BLaER1 (cell line): Measurements from ENCODE around the gene EXT2.

ENCODE experiments used
- H3K27ac ChIP-seq: shearing (Covaris generic); formaldehyde crosslinking; 2 replicates; pipeline ENCODE4 v1.8.1; 2022
- H3K27me3 ChIP-seq: shearing (Covaris generic); formaldehyde crosslinking; 2 replicates; pipeline ENCODE4 v1.8.1; 2022
- H3K36me3 ChIP-seq: shearing (Covaris generic); formaldehyde crosslinking; 2 replicates; pipeline ENCODE4 v1.8.1; 2022
- H3K4me1 ChIP-seq: shearing (Covaris generic); formaldehyde crosslinking; 2 replicates; pipeline ENCODE4 v1.8.1; 2022
- H3K4me2 ChIP-seq: shearing (Covaris generic); formaldehyde crosslinking; 2 replicates; pipeline ENCODE4 v1.8.1; 2022
- H3K4me3 ChIP-seq: shearing (Covaris generic); formaldehyde crosslinking; 2 replicates; pipeline ENCODE4 v1.8.1; 2022
- H3K9ac ChIP-seq: shearing (Covaris generic); formaldehyde crosslinking; 2 replicates; pipeline ENCODE4 v1.8.1; 2022
- H3K9me3 ChIP-seq: shearing (Covaris generic); formaldehyde crosslinking; 2 replicates; pipeline ENCODE4 v1.8.1; 2022
- H4K20me1 ChIP-seq: shearing (Covaris generic); formaldehyde crosslinking; 2 replicates; pipeline ENCODE4 v1.8.1; 2022
- Cebpa-rat ChIP-seq: shearing (Covaris generic); IDR thresholded peaks from 2 replicates; pipeline ENCODE4 v1.8.1; 2022

EXT2 gene

DNA sequence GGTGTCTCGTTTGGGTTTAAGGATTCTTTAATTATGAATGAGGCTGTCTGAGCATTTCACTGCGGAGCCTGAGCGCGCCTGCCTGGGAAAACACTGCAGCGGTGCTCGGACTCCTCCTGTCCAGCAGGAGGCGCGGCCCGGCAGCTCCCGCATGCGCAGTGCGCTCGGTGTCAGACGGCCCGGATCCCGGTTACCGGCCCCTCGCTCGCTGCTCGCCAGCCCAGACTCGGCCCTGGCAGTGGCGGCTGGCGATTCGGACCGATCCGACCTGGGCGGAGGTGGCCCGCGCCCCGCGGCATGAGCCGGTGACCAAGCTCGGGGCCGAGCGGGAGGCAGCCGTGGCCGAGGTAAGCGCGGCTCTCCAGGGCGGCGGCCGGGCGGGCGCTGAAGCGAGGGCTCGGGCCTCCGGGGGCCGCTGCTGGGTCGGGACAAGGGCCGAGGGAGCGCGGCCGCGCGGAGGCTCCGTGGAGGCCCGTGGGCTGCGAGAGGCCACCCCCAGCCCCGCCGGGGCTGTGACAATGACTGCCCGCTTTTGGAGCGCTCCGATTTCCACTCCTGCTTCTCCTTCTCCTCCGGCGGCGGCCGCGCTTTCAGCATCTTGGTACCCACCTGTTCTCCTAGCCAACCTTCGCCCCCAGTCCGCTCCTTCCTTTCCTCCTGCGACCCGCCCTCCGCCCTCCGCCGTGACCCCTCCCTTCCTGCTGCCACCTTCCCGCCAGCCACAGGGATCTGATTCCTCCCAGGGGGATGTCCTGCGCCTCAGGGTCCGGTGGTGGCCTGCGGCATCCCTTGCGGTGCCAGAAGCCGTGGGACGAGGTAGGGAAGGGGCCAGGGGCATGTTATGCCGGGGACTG lies at the start of gene EXT2:
EXT2 (plus strand) TSS at position 173 of the 854 bp plus-strand sequence. CDS start 12,035 bp downstream, outside the sequence.
- Histone ChIP-seq H3K4me1 (peaks cover 11% of the 10 kb centered on the region), H3K27ac (peak within 1 kb of the TSS; percentile 79)
- no peak for TF ChIP-seq Cebpa-rat

GRCh38 chr11:44046182-44046581 lies 49.3 kb upstream of the EXT2 start:
- Histone ChIP-seq H3K9ac (no peak overlapping the region), H3K27me3 (no peaks in the 10 kb centered on the region), H3K27ac (no peak overlapping the region), H3K4me2 (no peak overlapping the region), H4K20me1 (no peaks in the 10 kb centered on the region), H3K9me3 (peaks cover 6% of the 10 kb centered on the region), H3K36me3 (no peaks in the 10 kb centered on the region), H3K4me1 (no peaks in the 10 kb centered on the region), H3K4me3 (no peak overlapping the region)
- TF ChIP-seq Cebpa-rat, result no peak

More for the DNA sequence above, at the start of gene EXT2:
- Histone ChIP-seq H3K9me3 (no peaks in the 10 kb centered on the region), H3K4me2 (peak within 1 kb of the TSS; percentile 97), H3K27me3 (no peaks in the 10 kb centered on the region), H3K36me3 (peaks cover 19% of the 10 kb centered on the region; the same call in 1 of the 2 replicates), H4K20me1 (peaks cover 48% of the 10 kb centered on the region), H3K4me3 (peak within 1 kb of the TSS; percentile 96), H3K9ac (peak within 1 kb of the TSS; percentile 90)

DNA sequence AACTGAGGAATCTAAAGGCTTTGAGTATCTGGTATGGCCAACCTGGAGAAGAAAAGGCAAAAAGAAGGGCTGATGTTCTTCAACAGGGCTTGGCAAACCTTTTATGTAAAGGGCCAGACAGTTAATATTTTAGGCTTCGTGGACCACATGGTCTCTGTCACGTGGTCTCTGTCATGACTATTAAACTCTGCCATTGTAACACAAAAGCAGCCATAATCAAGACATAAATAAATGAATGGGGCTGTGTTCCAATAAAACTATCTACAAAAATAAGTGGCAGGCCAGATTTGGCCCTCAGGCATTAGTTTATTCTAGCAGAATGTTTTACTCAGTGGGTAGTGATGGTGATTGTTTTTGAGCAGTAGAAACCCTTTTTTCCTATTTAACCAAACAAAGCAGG lies 48.2 kb upstream of the EXT2 start:
- no peak overlapping the region for H3K9ac ChIP-seq
- H4K20me1 ChIP-seq, result no peaks in the 10 kb centered on the region
- no peak overlapping the region for H3K4me3 ChIP-seq
- no peak overlapping the region for H3K27ac ChIP-seq
- H3K27me3 ChIP-seq, result no peaks in the 10 kb centered on the region
- no peaks in the 10 kb centered on the region for H3K9me3 ChIP-seq
- no peak overlapping the region for H3K4me2 ChIP-seq
- TF ChIP-seq Cebpa-rat, result no peak
- no peaks in the 10 kb centered on the region for H3K4me1 ChIP-seq
- H3K36me3 ChIP-seq, result no peaks in the 10 kb centered on the region

DNA sequence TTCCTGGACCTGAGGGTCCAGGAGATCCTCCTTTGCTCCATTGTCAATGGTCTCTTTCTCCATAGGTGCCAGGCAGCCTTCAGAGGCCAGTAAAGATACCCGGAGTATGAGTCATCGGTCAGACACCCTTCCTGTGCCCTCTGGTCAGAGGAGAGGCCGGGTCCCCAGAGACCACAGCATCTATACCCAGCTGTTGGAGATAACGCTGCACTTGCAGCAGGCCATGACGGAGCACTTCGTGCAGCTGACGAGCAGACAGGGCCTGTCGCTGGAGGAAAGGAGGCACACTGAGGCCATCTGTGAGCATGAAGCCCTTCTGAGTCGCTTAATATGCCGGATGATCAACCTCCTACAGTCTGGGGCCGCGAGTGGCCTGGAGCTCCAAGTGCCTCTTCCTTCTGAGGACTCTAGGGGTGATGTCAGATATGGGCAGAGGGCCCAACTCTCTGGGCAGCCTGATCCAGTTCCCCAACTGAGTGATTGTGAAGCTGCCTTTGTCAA lies 47.5 kb upstream of the EXT2 start, which contains the start of gene ACCSL:
ACCSL (plus strand) TSS at position 51 of the 501 bp plus-strand sequence; CDS start at position 107, 56 bp downstream.
- Histone ChIP-seq H3K9ac (no peak within 1 kb of the TSS), H4K20me1 (no peaks in the 10 kb centered on the region), H3K9me3 (no peaks in the 10 kb centered on the region), H3K4me2 (no peak within 1 kb of the TSS), H3K36me3 (no peaks in the 10 kb centered on the region), H3K4me1 (no peaks in the 10 kb centered on the region), H3K4me3 (no peak within 1 kb of the TSS), H3K27ac (no peak within 1 kb of the TSS), H3K27me3 (no peaks in the 10 kb centered on the region)
- no peak for TF ChIP-seq Cebpa-rat

DNA sequence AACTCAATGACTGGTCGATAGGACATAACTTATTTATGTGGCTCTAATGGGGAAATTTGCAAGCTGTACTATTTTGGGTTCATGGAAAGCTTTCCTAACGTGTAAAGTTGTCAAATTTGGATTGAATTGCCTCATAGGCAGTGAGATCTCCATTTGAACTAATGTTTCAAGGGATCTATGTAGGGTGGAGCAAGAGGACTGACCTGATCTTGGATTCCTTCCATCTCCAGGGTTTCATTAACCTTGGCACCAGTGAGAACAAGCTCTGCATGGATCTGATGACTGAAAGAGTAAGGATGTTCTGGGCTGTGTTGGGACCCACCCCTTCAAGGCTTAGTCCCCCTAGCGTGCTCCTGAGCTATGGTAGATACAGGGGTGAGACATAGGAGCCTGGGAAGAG lies 45.6 kb upstream of the EXT2 start:
- Histone ChIP-seq H3K27ac (no peak overlapping the region), H3K27me3 (no peaks in the 10 kb centered on the region), H4K20me1 (no peaks in the 10 kb centered on the region), H3K36me3 (no peaks in the 10 kb centered on the region), H3K9me3 (no peaks in the 10 kb centered on the region), H3K4me1 (no peaks in the 10 kb centered on the region), H3K9ac (no peak overlapping the region), H3K4me3 (no peak overlapping the region), H3K4me2 (no peak overlapping the region)
- no peak for TF ChIP-seq Cebpa-rat

DNA sequence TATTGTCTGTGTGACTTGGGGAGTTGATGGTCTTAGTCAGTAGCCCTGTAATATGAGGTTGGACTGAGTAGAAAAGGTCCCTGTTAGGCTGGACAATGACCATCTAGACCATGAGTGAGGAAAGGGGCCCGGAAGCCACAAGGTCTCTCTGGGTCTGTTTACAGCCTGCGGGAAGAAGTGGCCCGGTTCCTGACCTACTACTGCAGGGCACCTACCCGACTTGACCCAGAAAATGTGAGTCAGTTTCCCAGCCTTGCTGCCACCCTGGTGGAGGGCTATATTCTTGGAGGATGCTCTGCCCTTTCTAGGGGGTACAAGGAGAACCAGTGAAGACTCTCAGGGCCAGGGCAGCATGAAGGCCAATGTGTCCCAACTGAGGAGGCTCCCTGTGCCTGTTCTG lies 44.3 kb upstream of the EXT2 start:
- Histone ChIP-seq H3K27me3 (no peaks in the 10 kb centered on the region), H3K27ac (no peak overlapping the region), H3K4me3 (no peak overlapping the region), H3K4me2 (no peak overlapping the region), H3K4me1 (no peaks in the 10 kb centered on the region), H3K9me3 (no peaks in the 10 kb centered on the region), H3K36me3 (no peaks in the 10 kb centered on the region), H3K9ac (no peak overlapping the region), H4K20me1 (no peaks in the 10 kb centered on the region)
- no peak for TF ChIP-seq Cebpa-rat

DNA sequence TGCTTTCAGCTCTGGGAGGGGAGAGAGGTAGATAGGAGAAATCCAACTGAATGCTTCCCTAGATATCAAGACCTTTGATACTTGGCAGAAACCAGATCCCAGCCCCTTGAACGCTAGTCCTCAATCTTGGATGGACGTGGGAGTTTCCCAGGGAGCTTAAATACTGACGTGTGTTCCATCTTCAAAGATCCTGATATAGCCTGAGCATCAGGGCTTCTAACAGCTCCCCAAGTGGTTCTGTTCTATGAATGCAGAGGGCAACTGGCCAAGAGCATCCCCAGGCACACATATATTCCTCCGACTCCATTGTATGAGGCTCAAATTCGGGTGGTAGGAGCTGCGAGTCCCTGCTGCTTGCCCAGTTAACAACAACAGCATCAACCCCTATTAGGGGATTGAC lies 38.1 kb upstream of the EXT2 start:
- Histone ChIP-seq H3K4me1 (no peaks in the 10 kb centered on the region), H3K4me3 (no peak overlapping the region), H3K27ac (no peak overlapping the region), H4K20me1 (no peaks in the 10 kb centered on the region), H3K9me3 (no peaks in the 10 kb centered on the region), H3K36me3 (no peaks in the 10 kb centered on the region), H3K27me3 (no peaks in the 10 kb centered on the region), H3K4me2 (no peak overlapping the region), H3K9ac (no peak overlapping the region)
- TF ChIP-seq Cebpa-rat, result no peak

- Histone ChIP-seq H3K4me3 (no peak overlapping the region), H3K27me3 (no peaks in the 10 kb centered on the region), H3K9me3 (no peaks in the 10 kb centered on the region), H3K36me3 (no peaks in the 10 kb centered on the region), H3K9ac (no peak overlapping the region), H3K4me1 (no peaks in the 10 kb centered on the region), H3K4me2 (no peak overlapping the region), H3K27ac (no peak overlapping the region), H4K20me1 (no peaks in the 10 kb centered on the region)
- no peak for TF ChIP-seq Cebpa-rat
Observed at GRCh38 chr11:44058275-44058674, 37.2 kb upstream of the EXT2 start.

DNA sequence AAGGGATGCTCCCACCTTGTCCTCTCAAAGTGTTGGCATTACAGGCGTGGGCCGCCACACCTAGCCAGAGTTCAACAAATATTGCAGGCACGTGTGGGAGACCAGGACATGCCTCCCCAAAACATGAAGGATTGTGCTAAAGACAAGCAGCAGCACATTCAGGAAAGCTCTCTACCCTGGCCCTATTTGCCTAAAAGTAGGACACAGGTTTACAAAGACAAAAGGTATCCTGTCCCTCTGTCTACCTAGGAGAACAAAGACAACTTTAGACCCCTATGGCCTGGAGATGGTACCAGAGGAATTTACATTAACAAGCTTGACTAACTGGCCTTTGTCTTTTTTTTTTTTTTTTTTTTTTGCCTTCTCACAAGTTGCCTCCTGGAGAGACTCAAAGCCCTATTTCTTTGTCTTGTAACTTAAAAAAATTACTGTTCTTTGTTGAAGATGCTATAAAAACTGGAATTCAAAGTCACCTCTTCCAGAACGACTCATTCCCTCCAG lies 30.3 kb upstream of the EXT2 start:
- TF ChIP-seq Cebpa-rat, result no peak
- no peak overlapping the region for H3K9ac ChIP-seq
- no peak overlapping the region for H3K4me3 ChIP-seq
- no peaks in the 10 kb centered on the region for H3K36me3 ChIP-seq
- H3K27ac ChIP-seq, result no peak overlapping the region
- H4K20me1 ChIP-seq, result no peaks in the 10 kb centered on the region
- H3K27me3 ChIP-seq, result peaks cover 15% of the 10 kb centered on the region
- no peak overlapping the region for H3K4me2 ChIP-seq
- H3K4me1 ChIP-seq, result 0 out of 2 replicates have a peak, but pooled peaks cover 2% of the 10 kb centered on the region
- peaks cover 13% of the 10 kb centered on the region; the same call in 1 of the 2 replicates for H3K9me3 ChIP-seq
